ENCODE measurements around the gene CCDC136.

Gene CCDC136

DNA sequence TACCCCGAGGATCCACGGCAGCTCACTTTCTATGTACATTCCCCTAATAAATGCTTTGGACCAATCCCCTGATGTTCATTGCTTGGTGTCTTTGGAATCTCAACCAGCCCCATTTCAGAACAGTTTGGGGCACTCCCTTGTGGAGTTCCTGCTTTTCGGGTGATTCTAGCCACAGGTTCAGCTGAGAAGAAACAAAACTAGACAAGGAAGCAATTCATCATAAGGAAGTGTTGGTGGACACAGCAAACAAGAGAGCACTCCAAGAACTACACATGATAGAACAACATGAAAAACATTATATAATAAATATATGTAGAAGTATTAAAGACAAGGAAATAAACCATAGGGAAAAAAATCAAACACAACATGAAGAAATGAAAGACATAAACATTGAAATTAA, 6.0 kb upstream of the CCDC136 start:
- TF ChIP-seq, protein P1, sequence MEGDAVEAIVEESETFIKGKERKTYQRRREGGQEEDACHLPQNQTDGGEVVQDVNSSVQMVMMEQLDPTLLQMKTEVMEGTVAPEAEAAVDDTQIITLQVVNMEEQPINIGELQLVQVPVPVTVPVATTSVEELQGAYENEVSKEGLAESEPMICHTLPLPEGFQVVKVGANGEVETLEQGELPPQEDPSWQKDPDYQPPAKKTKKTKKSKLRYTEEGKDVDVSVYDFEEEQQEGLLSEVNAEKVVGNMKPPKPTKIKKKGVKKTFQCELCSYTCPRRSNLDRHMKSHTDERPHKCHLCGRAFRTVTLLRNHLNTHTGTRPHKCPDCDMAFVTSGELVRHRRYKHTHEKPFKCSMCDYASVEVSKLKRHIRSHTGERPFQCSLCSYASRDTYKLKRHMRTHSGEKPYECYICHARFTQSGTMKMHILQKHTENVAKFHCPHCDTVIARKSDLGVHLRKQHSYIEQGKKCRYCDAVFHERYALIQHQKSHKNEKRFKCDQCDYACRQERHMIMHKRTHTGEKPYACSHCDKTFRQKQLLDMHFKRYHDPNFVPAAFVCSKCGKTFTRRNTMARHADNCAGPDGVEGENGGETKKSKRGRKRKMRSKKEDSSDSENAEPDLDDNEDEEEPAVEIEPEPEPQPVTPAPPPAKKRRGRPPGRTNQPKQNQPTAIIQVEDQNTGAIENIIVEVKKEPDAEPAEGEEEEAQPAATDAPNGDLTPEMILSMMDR (conservative IDR thresholded peaks at IDR 0.05; ENCODE audit: control insufficient read depth, insufficient read depth, low read depth, low read length): no peak
- no peak for DNase-seq (ENCODE audit: low read depth)
- H3K4me3 ChIP-seq (ENCODE audit: control insufficient read depth, low read depth, low read length): no peak overlapping the region

DNA sequence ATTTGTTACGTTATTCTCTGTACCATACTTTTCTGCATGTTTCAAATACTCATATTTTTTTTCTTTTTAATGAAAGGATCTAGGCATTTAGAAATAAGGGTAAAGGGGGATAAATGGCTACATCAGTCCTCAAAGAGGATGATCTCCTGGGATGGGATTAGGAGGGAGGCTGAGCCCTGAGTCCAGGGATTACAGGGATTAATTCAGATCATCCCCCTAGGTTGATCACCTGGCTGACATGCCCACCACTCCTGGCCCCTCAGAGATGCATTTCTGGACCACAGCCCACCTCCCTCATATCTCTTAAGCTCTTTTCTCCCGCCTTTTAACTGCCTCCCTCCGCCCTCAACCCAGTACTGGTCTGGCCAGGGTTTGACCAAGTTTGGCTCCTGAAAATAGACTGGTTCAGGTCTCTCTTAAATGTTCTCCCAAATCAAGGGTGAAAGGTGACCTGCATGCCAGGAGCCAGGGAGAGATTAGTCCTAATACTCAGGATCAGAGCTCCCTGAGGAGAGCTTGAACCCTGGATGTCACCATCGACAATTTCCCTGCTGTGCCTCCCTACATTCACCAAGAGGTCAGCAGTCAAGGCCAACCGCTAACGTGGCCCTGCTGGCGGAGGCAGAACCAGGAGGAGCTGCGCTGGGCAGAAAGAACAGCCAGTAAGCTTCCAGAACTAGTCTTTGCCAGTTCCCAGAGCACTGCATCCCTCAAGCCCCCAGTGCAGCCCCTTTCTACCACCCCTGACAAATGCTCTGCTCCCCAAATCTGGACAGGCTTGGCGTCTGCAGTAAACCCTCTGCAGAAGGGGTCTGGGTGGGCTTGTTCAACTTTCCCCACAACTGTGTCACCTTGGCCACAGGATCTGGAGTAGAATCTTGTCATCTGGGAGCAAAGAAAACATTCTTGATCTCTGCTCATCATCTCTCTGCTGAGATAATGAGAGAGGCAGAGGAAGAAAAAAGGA, 3.0 kb upstream of the CCDC136 start:
- no peak for DNase-seq (ENCODE audit: low read depth)
- TF ChIP-seq, protein P1 (conservative IDR thresholded peaks at IDR 0.05; ENCODE audit: control insufficient read depth, insufficient read depth, low read depth, low read length): no peak
- H3K4me3 ChIP-seq (ENCODE audit: control insufficient read depth, low read depth, low read length): no peak overlapping the region

DNA sequence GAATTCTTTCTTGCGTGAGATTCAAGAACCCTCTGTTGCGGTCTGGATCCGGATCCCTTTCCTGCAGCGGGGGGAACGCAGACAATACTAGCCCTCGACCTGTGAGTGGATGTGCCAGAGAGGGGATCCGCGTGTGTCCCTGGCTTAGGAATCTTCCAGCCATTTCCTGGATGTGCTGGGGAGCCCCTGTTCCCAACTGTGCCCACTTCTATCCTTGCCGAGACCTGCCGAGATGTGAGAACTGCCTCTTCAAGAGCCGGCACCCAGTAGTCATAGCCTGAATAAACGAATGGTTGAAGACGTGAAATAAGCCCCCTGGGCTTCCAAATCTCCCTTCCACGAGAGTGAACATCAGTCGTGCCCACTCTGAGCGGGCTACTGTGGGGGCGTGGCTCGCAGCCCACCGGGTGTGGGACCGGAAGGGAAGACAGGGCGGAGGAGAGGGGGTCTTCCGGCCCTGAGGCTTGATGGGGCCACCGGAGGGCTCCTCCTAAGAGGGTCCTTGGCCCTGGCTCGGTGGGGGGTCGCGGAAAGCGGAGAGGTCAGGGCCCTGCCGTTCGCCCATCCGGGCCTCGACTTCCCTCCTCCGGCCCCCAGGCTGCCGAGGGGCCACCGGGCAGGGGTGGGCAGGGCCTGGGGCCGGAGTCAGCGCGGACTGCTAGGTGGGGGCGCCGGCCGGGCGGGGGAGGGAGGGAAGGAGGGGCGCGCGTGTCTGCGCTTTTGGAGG, 1.3 kb upstream of the CCDC136 start:
- DNase-seq (ENCODE audit: low read depth): no peak
- TF ChIP-seq, protein P1 (conservative IDR thresholded peaks at IDR 0.05; ENCODE audit: control insufficient read depth, insufficient read depth, low read depth, low read length): no peak
- peak overlapping the region; percentile 72 for H3K4me3 ChIP-seq (ENCODE audit: control insufficient read depth, low read depth, low read length)

DNA sequence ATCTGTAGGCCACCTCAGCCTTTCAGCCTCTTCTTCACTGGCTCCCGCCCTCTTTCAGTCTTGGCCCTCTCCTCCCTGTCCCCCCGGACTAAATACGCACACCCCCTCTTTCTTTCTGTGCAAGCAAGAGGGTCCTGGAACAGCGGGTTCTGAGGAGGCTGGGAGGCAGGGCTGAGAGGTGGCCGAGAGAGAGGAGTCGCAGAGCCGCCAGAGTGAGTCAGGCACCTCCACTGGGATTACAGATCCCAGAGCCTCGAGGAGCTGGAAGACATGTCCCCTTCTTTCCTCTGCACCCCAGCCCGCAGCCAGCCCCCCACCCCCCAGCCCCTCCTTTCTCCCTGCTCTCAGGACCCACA, 182 bp downstream of the CCDC136 start:
- no peak for DNase-seq (ENCODE audit: low read depth)
- TF ChIP-seq, protein P1 (conservative IDR thresholded peaks at IDR 0.05; ENCODE audit: control insufficient read depth, insufficient read depth, low read depth, low read length): no peak
- peak overlapping the region; percentile 74 for H3K4me3 ChIP-seq (ENCODE audit: control insufficient read depth, low read depth, low read length)

DNA sequence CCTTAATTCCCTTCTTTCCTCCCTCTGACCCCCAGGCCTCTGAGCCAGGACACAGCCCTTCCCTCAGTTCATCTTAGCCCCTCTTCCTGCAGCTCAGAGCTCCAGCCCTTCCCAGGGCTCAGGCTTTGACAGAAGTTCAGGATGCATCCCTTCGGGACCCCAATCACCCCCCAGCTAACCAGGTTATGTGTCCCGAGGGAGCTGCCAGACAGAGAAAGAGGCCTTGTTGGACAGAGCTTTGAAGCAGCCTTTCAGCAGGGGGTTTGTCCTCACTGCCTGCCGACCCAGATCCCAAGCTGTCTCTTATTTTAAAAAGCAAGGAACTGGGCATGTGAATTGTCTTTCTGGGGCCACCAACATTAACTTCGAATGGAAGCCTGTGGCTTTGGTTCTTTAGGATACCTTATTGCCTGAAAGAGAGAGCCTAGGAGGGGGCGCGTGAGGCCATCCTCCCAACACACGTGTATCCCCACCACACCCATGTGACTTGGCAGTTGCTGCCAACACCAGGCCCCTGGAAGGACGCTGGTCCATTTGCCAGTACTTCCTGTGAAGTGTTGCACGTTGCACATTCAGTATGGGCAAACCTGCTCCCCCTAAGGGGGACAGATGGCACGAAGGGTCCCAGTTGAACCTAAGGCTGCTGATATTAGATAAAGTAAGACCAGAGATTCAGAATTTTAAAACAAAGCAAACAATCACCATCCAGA, 858 bp downstream of the CCDC136 start:
- no peak overlapping the region for H3K4me3 ChIP-seq (ENCODE audit: control insufficient read depth, low read depth, low read length)

DNA sequence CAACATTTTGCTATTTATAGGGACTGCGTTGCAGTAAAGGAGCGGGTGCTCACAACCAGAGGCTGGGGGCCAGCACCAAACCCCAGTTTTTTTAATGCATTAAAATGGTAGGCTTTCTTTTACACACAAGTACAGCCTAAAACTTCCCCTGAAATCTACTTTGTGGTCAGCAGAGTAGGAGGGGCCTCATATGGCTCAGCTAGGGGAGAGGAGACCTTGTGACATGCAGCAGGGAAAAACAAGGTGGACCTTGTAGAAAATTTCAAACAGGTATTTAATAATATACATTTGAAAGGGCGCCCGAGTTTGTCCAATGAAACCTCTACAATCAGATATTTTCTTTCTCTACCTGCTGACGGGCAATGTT, 1.4 kb downstream of the CCDC136 start:
- TF ChIP-seq, protein P1 (conservative IDR thresholded peaks at IDR 0.05; ENCODE audit: control insufficient read depth, insufficient read depth, low read depth, low read length): no peak
- no peak for DNase-seq (ENCODE audit: low read depth)
- H3K4me3 ChIP-seq (ENCODE audit: control insufficient read depth, low read depth, low read length): no peak overlapping the region

More for the DNA sequence above, 858 bp downstream of the CCDC136 start:
- TF ChIP-seq, protein P1 (conservative IDR thresholded peaks at IDR 0.05; ENCODE audit: control insufficient read depth, insufficient read depth, low read depth, low read length): no peak
- no peak for DNase-seq (ENCODE audit: low read depth)

All from fibroblast of mammary gland (primary cell).